ENCODE data around the gene MYO1H.
"Not testable (repeated sequence)": the region's sequence is repeated elsewhere in the genome, so short reads cannot be mapped to it uniquely, and the experiment has no call there.

Gene MYO1H

GRCh38 chr12:109310247-109311125 is 37.2 kb upstream of the MYO1H start:
- peak; percentile 61 for DNase-seq (ENCODE audit: low read depth)

DNA sequence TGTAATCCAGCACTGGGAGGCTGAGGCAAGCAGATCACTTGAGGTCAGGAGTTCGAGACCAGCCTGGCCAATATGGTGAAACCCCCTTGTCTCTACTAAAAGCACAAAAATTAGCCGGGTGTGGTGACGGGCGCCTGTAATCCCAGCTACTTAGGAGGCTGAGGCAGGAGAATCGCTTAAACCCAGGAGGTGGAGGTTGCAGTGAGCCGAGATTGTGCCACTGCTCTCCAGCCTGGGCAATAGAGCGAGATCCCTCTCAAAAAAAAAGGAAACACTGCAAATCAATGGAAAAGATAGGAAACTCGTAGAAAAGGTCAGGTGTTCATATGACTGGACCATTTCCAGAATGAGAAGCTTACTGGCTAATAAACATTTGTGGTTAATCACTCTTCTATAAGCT is 26.4 kb upstream of the MYO1H start:
- H3K4me3 ChIP-seq (ENCODE audit: low read depth, low read length); DNase-seq (ENCODE audit: low read depth): not testable (repeated sequence)

More at GRCh38 chr12:109310247-109311125, 37.2 kb upstream of the MYO1H start:
- peak overlapping the region; percentile 59 for H3K4me3 ChIP-seq (ENCODE audit: low read depth, low read length)
- no peak for TF ChIP-seq POLR2A (IDR thresholded peaks at IDR 0.05; ENCODE audit: extremely low read depth, insufficient read length)
- TF ChIP-seq, protein P1, sequence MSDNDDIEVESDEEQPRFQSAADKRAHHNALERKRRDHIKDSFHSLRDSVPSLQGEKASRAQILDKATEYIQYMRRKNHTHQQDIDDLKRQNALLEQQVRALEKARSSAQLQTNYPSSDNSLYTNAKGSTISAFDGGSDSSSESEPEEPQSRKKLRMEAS (IDR thresholded peaks at IDR 0.05; ENCODE audit: low read depth, low read length) = no peak
- TF ChIP-seq, protein P2, sequence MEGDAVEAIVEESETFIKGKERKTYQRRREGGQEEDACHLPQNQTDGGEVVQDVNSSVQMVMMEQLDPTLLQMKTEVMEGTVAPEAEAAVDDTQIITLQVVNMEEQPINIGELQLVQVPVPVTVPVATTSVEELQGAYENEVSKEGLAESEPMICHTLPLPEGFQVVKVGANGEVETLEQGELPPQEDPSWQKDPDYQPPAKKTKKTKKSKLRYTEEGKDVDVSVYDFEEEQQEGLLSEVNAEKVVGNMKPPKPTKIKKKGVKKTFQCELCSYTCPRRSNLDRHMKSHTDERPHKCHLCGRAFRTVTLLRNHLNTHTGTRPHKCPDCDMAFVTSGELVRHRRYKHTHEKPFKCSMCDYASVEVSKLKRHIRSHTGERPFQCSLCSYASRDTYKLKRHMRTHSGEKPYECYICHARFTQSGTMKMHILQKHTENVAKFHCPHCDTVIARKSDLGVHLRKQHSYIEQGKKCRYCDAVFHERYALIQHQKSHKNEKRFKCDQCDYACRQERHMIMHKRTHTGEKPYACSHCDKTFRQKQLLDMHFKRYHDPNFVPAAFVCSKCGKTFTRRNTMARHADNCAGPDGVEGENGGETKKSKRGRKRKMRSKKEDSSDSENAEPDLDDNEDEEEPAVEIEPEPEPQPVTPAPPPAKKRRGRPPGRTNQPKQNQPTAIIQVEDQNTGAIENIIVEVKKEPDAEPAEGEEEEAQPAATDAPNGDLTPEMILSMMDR (IDR thresholded peaks at IDR 0.05; ENCODE audit: low read depth, low read length) = no peak
- TF ChIP-seq MYC (IDR thresholded peaks at IDR 0.05; ENCODE audit: low read depth, low read length) = no peak

GRCh38 chr12:109329003-109329402 is 18.7 kb upstream of the MYO1H start:
- TF ChIP-seq, protein P2 (IDR thresholded peaks at IDR 0.05; ENCODE audit: low read depth, low read length) = no peak
- TF ChIP-seq, protein P1 (IDR thresholded peaks at IDR 0.05; ENCODE audit: low read depth, low read length) = no peak
- TF ChIP-seq POLR2A (IDR thresholded peaks at IDR 0.05; ENCODE audit: extremely low read depth, insufficient read length) = no peak
- TF ChIP-seq MYC (IDR thresholded peaks at IDR 0.05; ENCODE audit: low read depth, low read length) = no peak
- H3K4me3 ChIP-seq (ENCODE audit: low read depth, low read length) = no peak overlapping the region
- DNase-seq (ENCODE audit: low read depth) = no peak

DNA sequence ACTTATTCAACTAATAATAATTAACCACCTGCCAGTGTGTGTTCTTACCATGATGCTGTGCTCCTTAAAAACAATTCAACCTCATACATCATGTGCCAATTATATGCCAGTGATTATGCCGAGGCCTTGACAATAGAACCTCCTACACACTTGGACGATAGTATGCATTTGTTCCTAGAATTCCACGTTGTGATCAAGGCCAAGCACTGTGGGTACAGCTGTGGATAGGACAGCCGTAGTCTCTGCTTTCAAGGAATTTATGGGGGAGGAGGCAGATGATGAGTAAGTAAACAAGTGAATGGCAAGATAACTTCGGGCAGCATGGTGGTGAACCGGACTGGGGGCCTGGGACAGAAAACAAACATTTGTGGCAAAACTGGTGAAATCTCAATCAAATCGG is 18.0 kb upstream of the MYO1H start:
- DNase-seq (ENCODE audit: low read depth) = no peak
- no peak overlapping the region for H3K4me3 ChIP-seq (ENCODE audit: low read depth, low read length)
- TF ChIP-seq MYC (IDR thresholded peaks at IDR 0.05; ENCODE audit: low read depth, low read length) = no peak
- TF ChIP-seq POLR2A (IDR thresholded peaks at IDR 0.05; ENCODE audit: extremely low read depth, insufficient read length) = no peak
- TF ChIP-seq, protein P2 (IDR thresholded peaks at IDR 0.05; ENCODE audit: low read depth, low read length) = no peak
- TF ChIP-seq, protein P1 (IDR thresholded peaks at IDR 0.05; ENCODE audit: low read depth, low read length) = no peak

- H3K4me3 ChIP-seq (ENCODE audit: low read depth, low read length) = no peak overlapping the region
- DNase-seq (ENCODE audit: low read depth) = no peak
- TF ChIP-seq POLR2A (IDR thresholded peaks at IDR 0.05; ENCODE audit: extremely low read depth, insufficient read length) (no peak), MYC (IDR thresholded peaks at IDR 0.05; ENCODE audit: low read depth, low read length) (no peak)
- TF ChIP-seq, protein P1 (IDR thresholded peaks at IDR 0.05; ENCODE audit: low read depth, low read length) = no peak
- TF ChIP-seq, protein P2 (IDR thresholded peaks at IDR 0.05; ENCODE audit: low read depth, low read length) = no peak
Observed at GRCh38 chr12:109330282-109331230, 17.1 kb upstream of the MYO1H start.
